ENCODE results near the gene PDGFB.

The PDGFB gene
- total RNA-seq = 19.0 to 19.9 reads per million in 2 donors

DNA sequence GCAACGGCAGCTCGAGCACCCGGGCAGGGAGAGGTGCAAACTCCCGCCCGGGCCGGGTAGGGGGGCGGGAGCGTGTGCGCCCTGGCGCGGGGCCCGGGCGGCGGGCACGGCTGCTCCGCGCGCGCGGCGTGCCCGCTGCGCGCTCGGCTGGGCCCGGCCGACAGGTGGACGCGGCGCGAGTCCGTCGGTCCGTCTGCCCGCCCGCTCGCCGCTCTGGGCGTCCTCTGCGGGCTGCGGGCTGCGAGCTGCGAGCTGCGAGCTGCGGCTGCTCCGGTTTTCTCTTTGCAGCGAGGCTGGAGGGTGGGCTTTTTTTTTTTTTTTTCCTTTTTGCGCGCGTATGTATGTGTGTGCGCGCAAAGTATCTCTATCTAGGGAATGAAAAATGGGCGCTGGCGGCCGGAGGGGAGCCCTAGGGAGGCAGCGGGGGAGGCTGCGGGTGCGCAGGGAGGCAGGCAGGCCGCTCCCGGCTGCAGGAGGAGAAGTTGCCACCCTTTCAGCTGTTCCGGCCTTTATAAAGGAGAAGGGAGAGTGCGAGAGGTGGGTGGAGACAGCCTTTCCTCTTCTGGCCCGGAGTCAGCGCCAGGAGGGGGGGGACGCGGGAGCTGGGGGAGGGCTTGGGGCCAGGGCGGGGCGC is at the start of gene PDGFB:
PDGFB (minus strand) TSS at position 487 of the 634 bp plus-strand sequence. CDS start 1,019 bp downstream, outside the sequence.
- no peak for DNase-seq

DNA sequence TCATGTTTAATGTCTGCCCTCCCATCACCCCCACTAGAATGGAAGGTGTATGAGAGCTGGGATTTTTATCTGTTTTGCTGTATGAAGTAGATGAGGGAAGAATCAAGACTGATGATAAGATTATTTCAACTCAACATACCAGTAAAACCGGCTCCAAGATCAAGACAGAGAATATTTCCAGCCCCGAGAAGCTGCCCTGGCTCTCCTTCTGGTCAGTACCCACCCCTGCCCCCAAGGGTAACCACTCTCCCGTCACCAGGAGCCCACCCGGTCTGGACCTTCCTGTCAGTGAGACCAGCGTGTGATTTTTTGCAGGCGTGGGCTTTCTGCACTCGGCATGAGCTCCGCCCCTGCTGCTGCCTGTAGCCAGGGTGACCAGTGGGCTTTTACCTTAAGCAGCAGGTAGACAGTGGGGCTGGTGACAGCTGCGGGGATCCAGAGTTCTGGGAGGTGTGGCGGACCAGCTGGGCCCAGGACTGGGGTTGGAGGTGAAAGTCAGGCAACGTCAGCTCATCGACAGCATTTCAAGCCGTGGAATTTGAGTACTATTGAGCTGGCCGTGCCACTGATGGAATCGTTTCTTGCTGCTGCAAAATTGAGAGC is 49.1 kb upstream of the PDGFB start:
- DNase-seq = no peak

DNA sequence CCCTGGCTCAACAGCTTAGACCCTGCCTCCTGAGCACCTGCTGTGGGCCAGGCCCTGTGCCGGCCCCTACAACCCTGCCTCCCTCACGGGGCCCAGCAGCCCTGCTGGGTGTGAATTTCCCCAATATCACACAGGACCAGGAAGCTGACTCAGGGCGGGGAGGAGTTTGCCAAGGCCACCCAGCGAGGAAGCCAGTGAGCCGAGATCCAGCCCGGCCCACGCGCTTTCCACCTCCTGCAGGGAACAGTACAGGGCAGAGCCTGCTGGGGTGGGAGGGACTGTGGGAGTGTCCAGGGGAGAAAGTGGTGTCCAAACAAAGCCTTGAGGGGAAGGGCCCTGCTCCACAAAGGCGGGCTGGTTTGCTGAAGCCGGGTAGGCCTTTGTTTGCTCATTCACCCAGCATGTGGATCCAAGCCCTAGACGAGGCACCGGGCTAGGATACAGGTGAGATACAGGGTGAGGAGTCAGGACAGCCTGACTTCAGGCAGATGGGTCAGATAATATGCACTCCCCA is 47.8 kb upstream of the PDGFB start:
- DNase-seq = no peak

- no peak for DNase-seq
Observed at GRCh38 chr22:39292031-39292462, 47.3 kb upstream of the PDGFB start.

GRCh38 chr22:39291523-39291922 is 46.7 kb upstream of the PDGFB start:
- no peak for DNase-seq

- DNase-seq = no peak
Observed at GRCh38 chr22:39290724-39291161, 46.0 kb upstream of the PDGFB start.

- no peak for DNase-seq
Observed at GRCh38 chr22:39289975-39290720, 45.4 kb upstream of the PDGFB start.

- DNase-seq = no peak
Observed at GRCh38 chr22:39289533-39289932, 44.8 kb upstream of the PDGFB start.

DNA sequence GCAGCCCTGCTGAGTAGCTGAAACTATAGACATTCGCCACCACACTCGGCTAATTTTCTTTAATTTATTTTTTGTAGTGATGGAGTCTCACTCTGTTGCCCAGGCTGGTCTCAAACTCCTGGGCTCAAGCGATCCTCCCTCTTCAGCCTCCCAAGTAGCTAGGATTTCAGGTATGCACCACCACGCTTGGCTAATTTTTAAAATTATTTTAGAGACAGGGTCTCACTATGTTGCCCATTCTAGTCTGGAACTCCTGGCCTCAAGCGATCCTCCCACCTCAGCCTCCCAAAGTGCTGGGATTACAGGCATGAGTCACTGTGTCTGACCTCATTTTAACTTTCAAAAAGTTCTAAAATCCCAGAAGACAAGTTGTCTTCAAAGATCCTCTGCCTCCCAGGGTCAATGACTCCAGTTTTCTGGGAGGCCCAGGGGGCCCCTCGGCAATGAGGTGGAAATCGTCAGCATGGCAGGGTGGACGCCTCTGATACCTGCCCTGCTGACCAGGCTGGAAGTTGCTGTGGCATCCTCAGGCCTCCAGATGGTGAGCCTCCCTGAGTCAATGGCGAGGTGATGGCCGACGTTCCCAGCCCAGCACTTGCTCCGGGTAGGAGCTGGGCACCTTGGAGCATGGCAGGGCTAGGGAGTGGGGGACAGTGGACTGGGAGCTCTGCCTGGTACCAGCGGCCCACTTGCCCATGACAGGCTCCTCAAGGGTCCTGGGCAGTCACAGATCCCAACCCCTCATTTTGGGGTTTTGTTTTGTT is 43.5 kb upstream of the PDGFB start:
- no peak for DNase-seq

DNA sequence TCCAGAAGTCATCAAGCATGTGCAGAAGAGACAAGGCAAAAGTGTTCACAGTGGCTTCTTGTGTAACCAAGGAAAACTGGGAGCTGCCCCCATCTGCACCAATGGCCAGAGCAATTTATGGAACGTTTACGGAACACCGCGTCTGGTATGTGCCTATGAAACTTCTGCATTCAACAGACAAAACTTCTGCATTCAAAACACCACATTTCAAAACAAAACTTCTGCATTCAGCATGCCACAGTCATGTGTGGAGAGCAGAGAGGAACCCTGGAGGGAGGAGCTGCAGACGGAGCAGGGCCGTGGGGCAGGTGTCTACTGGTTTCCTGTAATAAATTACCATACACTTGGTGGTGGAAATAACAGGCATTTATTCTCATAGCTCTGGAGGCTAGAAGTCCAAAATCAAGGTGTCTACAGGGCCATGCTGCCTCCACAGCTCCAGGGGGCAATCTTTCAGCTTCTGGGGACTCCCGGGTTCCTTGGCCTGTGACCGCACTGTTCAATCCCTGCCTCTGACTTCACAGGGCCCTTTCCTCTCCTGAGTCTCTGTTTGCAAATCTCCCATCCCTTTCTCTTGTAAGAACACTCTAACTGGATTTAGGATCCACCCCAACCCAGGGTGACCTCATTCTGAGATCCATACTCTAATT is 42.4 kb upstream of the PDGFB start:
- DNase-seq = no peak

DNA sequence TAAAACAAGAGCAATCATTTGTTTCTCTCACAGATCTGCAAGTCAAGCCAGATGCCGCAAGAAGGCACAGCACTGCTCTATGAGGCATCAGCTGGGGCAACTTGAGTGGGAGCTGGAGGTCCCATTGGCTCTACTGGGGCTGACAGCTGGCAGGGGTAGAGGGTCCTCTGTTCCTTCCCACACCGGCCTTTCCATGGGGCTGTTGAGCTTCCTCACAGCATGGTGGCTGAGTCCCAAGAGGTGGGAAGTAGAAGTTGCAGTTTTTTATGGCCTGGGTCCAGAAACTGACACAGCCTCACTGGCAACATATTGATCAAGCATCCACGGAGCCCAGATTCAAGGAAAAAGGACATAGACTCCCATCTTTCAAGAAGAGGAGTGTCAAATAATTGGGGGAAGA is 40.2 kb upstream of the PDGFB start:
- no peak for DNase-seq

- DNase-seq = no peak
Observed at GRCh38 chr22:39284142-39284980, 39.6 kb upstream of the PDGFB start.

DNA sequence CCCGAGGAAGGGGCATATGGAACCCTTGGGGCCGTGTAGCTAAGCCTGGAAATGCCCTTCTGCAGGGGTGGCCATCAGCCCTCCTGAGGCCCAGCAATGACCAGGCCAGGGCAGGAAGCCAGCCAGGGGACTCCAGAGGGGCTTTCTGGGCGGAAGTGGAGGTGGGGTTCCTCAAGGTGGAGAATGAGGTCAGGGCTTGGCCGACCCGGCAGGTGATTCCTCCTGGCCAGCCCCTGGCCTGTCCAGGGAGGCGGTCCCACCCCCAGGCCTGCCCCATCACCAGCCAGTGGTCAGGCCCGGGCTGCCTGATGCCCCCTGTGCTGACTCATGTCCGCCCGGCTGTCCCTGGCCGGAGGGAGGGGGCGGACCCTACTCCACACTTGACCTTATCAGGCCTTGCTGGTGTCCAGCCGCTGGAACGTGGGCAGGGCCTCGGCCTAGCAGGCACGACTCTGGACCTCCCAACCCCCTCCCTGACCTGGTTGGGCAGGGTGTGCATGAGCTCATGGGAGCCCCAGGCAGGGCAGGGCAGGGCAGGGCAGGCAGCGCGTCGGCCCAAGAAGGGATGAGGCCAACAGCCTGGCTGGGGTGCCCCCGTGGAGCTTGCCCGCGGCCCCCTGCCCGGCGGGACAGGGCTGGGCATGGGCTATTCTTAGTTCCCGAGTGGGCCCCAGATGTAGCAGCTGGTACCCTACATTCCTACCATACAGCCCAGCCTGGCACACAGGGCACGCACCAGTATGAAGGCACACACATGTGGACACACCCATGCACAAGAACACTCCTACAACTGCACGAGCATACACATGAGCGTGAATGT is 38.8 kb upstream of the PDGFB start:
- DNase-seq = no peak

- no peak for DNase-seq
Observed at GRCh38 chr22:39282645-39283321, 38.0 kb upstream of the PDGFB start.

- DNase-seq = no peak
Observed at GRCh38 chr22:39281126-39281525, 36.3 kb upstream of the PDGFB start.

DNA sequence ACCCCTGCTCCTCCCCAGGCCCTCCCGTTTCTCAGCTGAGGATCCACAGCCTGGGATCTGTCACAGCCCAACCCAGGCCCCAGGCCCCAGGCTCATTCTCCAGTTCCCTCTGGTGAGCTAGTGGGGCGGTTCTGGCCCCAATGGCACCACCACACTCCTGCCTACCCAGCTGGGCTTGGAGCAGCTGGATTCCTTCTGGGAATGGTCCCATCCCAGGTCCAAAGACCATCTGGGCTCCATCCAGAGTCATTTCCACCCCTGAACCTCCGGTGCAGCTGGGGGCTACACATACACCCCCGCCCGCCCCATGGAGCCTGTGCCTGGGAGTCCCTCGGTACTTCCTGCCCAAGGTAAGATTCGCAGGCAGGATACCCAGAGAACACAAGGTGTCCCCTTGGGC is 35.5 kb upstream of the PDGFB start:
- no peak for DNase-seq

DNA sequence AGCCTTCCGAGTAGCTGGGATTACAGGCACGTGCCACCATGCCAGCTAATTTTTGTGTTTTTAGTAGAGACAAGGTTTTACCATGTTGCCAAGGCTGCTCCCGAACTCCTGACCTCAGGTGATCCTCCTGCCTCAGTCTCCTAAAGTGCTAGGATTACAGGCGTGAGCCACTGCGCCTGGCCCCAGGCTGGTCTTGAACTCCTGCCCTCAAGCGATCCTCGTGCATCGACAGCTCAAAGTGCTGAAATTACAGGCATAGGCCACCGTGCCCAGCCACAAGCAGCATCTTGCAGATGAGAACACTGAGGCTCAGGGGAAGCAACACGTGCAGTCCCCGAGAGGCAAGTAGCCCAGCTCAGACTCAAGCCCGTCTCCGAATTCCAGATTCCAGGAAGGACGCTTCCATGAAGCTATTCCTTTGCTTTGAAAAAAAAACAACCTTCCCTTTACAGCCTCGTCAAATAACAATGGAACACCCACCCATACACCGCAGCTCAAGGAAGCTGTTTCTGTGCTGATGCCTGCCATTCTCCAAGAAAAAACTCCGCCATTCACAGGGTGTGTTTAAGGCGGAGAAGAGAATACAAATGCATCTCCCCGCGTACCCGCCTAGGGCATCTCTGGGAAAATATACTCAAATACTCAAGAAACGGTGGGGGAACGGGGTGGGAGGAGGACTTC is 34.5 kb upstream of the PDGFB start:
- no peak for DNase-seq

DNA sequence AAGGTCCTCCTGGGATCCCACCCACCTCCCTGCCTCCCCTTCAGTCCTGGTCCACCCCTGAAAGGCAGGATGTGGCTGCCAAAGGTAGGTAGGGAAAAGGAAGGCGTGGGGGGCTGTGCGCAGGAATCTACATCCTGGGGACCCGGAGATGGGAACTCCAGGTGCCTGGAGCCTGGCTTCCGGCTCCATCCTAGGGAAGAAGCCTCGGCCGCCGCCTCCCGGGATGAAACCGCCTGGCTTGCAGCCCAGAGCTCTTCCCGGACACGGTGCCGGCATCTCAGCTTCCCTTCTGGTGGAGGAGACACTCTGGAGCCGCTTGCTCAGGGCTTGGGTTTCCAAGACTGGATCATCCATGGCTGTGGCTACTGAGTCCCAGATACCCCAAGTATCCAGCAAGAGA is 33.3 kb upstream of the PDGFB start:
- no peak for DNase-seq

GRCh38 chr22:39277142-39277607 is 32.4 kb upstream of the PDGFB start:
- no peak for DNase-seq
